GM19193 (cell line): Measurements from ENCODE around the gene ZGPAT.

Experiments used
- POLR2A ChIP-seq: IDR thresholded peaks from 4 replicates; pipeline ENCODE4 v1.6.1; 2011; ENCODE audit not compliant: insufficient read depth, insufficient read length; ENCODE audit errors: extremely low read depth

Gene ZGPAT

DNA sequence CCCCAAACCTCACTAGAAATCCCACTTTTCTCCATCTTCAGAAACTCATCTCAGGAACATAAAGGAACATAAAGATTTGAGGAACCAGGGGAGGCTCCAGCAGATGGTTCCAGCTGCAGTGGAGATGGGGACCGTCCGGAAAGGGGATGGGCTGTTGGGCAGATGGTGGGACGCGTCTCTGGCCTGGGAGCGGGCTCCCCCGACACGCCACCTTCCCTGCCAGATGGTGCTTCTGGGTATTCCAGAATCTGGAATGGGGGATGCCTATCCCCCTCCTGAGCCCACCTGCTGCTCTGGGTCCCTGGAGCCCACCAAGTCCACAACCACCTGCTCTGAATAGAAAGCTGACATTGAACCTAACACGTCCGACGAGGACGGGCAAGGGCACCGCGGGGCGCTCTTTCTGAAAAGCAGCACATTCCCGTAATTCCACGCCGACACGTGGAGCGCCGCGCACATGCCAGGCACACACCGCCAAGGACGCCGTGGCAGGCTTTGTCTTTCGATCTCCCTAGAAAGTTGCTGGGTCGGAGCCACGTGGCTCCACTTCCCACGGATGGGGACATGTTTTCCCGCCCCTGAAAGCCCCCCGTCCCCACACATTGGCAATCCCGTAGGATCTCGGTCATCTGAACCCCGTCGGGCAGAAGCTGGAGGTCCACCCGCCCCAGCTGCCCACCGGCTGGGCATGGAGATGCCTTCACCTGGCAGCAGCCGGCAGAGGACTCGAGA is 59.0 kb downstream of the ZGPAT start:
- TF ChIP-seq POLR2A: no peak

DNA sequence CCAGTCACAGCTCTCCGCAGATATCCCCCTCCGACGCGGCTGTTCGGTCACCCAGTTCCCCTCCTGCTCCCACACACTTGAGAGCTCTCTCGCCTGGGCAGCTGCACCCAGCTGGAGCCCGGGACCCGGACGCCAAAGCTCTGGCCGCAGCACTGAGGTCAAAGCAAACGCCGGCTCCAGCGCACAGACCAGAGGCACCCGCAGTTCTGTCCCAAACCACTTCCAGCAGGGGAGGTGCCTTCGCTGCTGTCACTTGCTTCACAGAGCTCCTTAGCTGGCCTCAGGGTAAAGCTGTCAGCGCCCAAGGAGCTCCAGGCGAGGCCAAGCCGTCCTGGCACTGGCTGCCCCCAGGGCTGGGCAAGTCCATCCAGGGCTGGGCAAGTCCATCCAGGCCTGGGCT is 59.6 kb downstream of the ZGPAT start:
- no peak for TF ChIP-seq POLR2A

DNA sequence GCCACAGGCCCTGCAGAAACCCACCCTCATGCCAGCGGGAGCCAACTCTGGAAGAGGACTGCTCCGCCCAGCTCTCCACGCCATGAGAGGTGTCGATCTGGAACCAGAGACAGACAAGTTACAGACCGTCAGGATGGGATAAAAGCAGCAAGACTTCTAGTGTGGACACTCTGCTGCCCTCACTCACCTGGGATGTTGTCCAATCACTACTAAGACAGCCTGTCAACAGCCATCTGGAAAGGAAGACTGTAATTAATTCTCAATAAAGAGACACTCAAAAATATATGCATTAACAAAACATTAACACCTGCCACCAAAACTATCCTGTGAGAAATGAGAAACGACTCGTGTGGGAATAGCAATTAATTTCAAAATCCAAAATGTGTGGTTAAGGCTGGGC is 60.0 kb downstream of the ZGPAT start:
- TF ChIP-seq POLR2A: no peak

DNA sequence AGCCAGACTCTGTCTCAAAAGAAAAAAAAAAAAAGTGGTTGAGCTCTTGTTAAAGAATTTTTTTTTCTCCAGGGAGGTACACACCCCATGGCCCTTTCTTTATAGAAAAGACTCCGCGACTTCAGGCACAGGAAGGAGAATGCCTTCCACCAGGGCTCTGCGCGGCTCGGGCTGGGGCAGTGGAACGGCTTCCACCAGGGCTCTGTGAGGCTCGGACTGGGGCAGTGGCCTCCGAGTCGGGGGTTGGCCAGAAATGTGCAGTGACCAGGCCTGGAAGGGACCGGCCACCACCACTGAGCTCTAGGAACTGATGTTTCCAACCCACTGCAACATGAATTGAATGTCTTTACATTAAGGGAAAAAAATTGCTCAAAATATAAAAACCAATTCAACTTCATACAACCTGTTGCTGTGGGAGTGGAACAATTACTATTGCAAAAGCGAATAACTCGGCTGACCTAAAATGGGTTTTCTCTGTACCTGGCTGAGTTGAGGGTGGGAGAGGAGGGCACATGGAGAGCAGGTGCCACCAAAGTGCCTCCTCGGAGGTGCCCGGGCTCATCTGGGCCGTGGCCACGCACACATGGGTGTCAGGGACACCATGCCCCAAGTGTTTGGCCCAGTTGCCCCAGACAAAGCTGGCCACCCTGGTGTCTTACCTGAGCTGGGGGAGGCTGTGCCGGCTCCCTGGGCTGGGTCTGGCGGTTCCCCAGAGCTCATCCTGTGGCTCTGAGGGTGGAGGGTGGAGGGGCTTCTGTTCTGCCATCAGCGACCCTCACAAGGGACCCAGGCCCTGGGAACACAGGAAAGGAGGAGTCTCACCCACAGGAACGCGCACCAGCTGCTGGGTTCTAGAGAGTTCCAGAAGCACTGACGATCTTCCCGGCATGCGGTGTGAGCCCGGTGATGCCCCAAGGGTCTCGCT is 61.0 kb downstream of the ZGPAT start:
- no peak for TF ChIP-seq POLR2A

DNA sequence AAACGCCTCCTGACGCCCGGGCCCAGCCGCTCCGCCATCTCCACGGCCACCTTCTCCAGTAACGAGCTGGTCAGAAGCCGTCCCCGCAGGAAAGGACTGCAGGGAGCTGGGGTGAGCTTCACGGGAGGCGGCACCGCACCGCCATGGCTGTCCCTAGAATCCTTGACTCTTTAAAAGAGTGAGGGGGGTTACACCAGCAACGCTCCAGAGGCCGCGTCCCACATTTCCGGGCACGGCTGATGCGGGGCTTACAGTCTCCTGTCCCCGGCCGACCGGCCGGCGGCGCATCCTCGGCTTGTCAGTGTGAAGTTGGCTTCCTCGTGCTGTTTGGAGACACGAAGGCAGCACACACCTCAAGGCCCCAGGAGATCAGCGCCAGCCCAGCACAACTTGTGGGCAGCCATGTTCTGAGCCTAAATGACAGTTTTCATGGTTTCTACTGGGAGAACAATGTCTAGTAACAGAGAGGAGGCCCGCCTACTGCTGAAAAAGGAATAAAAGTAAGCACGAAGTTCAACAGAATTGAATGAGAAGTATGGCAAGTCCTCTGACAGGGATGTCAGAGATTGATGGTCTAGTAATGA is 62.1 kb downstream of the ZGPAT start:
- TF ChIP-seq POLR2A: no peak

DNA sequence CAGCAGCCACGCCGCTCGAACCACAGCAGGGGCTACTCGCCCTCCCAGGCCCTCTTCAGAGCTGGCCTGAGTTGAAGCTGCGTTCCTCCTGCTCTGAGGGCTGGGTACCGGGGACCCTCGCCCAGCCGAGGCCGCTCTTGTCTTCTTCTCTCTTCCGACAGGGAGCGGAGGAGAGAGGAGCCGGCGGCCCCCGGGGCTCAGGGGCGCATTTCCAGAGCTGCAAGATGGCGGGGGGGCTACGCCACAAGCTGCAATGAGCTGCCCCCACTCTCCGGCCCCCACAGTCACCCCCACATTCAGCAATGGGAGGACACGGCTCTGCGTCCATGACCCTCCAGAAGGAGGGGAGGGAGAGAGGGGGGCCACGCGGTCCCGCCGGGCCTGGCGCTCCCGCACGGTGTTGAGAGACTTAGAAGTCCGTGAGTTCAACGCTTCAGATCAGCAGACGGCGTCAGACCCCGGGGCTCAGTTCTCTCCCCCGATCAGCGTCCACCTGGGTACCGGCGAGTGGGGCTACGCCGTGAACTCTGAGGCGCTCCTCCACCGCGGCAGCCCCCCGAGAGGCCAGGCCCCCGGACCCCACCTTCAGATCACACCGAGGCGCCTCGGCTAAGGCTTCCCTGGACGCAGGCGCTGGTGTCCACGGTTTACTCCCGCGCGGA is 63.3 kb downstream of the ZGPAT start:
- no peak for TF ChIP-seq POLR2A

DNA sequence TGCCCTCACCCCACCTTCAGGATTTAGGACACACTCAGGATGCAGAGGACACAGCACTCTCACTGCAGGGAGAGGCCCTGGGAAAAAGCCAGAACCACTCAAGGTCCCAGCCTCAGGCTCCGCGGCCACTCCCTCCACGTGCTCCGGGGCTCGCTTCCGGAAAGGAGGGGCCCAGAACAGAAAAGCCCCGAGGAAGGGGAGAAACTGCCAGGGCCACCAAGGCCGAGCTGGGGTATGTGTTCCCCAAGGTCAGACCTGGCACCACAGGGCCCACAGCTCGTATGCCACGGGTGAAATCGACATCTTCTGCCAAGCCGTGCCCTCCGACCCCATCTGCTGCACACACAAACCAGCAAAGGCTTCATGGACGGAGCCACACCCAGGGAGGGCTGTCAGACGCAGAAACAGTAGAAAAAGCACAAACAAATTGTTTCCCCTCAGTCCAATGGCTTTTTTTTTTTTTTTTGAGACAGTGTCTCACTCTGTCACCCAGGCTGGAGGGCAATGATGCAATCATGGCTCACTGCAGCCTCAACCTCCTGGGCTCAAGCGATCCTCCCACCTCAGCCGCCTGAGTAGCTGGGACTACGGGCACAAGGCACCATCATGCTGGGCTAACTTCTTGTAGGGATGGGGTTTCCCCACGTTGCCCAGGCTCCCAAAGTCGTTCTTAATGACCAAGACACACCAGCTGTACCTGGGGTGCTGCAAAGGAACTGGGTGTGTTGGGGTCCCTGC is 65.1 kb downstream of the ZGPAT start:
- no peak for TF ChIP-seq POLR2A

DNA sequence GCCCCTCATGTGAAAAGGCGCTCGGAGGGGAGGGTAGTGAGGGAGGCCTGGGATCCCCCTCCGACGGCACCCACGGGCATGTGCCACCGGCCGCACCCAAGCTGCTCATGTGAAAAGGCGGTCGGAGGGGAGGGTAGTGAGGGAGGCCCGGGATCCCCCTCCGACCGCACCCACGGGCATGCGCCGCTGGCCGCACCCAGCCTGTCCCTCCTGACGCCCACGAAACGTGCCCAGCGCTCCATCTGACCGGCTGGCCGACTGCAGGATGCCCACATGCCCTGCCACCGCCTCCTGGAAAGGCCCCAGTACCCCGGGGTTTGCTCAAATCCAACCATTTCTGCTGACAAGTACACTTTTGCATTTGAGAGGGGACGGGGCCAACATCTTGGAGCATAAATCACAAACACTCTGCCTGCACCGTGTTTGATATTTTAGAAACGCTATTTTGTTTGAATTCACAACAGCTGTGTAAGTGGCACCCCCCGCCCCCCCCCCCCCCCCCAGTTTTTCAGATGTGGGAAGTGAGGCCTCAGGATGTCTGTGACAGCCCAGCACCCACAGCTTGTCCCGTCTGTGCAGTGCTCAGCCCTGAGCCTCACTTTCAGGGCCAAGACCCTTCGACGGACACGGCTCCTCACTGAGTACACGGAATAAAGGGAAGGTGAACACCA is 65.9 kb downstream of the ZGPAT start:
- no peak for TF ChIP-seq POLR2A

DNA sequence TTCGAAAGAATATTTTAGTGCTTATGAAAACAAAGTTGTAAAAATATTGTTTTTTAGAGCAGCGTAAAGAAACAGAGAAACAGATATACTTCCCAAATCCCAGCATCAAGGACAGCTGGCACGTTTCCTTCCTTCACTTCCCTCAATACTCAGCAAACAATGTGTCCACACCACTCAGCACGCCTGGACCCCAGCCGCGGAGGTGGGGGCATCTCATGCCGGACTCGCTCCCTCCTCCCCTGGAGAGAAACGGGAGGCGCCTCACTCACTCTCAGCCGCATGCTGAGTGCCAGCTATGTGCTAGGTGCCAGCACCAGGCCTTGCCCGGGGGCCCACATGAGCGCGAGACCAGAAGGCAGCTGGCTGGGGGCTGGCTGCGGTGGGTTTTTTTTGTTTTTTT is 66.5 kb downstream of the ZGPAT start:
- no peak for TF ChIP-seq POLR2A

DNA sequence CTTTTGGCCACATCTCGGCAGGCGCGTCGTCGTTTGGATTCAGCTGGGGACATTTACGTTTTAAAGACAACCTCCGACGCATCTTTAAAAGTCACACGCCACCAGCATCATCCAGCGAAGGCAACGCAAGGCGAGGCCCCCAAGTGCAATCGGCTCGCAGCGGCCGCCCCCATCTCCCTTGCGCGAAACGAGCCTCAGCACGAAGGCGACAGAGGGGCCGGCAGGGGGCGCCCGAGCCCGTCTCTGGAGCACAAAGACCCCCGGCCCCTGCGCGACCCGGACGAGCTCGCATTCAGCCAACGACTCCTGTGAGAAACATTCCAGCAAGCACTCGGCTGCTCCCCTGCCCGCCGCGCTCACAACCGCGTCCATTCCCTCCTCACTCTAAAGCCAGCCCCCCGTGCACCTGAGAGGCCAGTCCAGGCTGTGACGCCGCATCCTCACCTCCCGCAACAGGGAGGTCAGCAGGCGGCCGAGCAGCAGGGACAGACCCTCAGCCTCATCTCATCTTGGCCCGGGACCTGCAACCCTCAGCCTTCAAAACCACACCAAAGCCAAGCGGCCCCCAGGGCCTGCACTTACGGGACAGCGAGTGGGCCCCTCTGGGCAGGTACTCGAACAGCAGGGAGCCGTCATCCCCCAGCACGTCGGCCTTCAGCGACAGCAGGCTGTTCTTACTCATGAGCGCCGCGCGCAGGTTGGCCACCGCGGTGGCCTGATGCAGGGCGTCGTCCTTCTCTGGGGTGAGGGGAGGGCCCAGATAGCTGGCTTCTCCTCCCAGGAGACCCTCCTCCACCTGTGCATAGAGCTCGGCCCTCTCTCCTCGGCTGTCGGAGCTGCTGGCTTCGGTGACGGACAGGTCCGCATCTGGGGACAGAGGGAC is 67.5 kb downstream of the ZGPAT start:
- TF ChIP-seq POLR2A: no peak

DNA sequence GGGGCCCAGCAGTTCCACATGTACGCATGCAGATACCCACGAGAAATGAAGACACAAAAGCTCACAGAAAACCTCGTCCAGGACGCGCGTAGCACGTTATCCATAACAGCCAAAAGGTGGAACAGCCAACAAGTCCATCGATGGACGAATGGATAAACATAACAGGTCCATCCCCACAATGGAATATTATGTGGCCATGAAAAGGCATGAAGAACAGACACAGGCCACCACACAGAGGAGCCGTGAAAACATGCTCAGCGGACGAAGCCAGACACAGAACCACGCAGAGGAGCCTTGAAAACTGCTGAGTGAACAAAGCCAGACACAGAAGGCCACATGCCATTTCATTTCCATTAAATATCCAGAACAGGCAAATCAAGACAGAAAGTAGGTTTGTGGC is 69.8 kb downstream of the ZGPAT start:
- TF ChIP-seq POLR2A: no peak

DNA sequence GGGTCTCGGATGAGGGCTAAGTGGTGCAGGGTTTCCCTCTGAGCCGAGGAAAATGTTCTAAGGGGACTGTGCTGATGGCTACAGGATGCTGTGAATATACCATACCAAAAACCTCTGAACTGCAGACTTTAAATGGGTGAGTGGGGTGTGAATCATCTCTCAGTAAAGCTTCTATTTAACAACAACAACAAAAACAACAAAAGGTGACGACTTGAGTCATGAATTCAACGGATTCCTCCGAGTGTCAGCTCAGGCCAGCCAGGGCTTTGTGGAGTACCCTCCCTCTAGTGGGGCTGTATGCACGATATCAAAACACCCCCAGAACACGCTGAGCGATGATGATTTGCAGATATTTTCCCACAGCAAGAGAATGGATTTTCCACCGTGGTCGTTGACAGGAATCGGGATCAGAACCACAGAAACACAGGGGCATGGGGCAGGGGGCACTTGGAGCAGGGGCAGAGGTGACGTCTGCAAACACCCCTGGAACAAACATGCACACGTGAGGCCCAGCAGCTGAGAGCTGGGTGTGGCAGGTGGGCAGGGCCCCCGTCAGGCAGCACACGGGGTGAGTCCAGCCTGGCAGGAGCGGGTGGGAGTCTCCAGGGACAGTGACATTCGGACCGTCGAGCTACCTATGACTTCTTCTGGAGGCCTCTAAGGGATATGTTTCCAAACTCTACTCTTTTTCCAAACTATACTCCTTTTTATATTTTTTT is 70.4 kb downstream of the ZGPAT start:
- no peak for TF ChIP-seq POLR2A
